Vagina (tissue), 2 donors: Measurements from ENCODE around the gene NEDD9. TPM values are rescaled to one million over a fixed set of nuclear protein-coding genes. Genes with fewer than 3 reads are reported as not detected.

ENCODE experiments used
- DNase-seq, 2 donors: peaks; one replicate each; pipeline ENCODE4 v3.0.0-alpha.2; 2017; ENCODE audit errors: extremely low spot score in 2 of 2
- H3K27ac ChIP-seq: fragments of 200-600 bp; sonication (generic); one replicate; pipeline ENCODE4 v1.5.1; 2019
- H3K27me3 ChIP-seq: fragments of 200-600 bp; sonication (generic); one replicate; pipeline ENCODE4 v1.5.1; 2019
- H3K36me3 ChIP-seq, 2 donors: fragments of 200-600 bp; sonication (generic); one replicate each; pipeline ENCODE4 v1.5.1; 2017 to 2019
- H3K4me1 ChIP-seq: fragments of 200-600 bp; sonication (generic); one replicate; pipeline ENCODE4 v1.5.1; 2019
- H3K4me3 ChIP-seq, 2 donors: fragments of 200-600 bp; sonication (generic); 1 replicate in 1 of 2; 2 replicates in 1 of 2; pipeline ENCODE4 v1.5.1; 2016 to 2019
- H3K9me3 ChIP-seq: fragments of 200-600 bp; sonication (generic); one replicate; pipeline ENCODE4 v1.5.1; 2019
- POLR2A ChIP-seq, 2 donors: fragments of 450-650 bp; IDR thresholded peaks; one replicate each; pipeline ENCODE4 v1.6.1; 2017; ENCODE audit warnings: antibody characterized with exemption in 2 of 2, mild to moderate bottlenecking in 2 of 2, moderate library complexity in 2 of 2
- POLR2AphosphoS5 ChIP-seq, 2 donors: sonication (generic); formaldehyde crosslinking; IDR thresholded peaks; one replicate each; pipeline ENCODE4 v1.9.0; 2017; ENCODE audit warnings: antibody characterized with exemption in 2 of 2, mild to moderate bottlenecking in 2 of 2, low read depth in 1 of 2; ENCODE audit not compliant: insufficient read depth in 1 of 2
- intact Hi-C: fragments of 100-400 bp; cut with DNase I; formaldehyde crosslinking; loops from one replicate; pipeline ENCODE4 v1.15.1; 2023
- total RNA-seq: library from RNA; depleted of rRNA; stranded (reverse); fragments of >200 nt; gene quantifications from one replicate; pipeline ENCODE4 v1.2.3, GENCODE V29; 2016
- TF ChIP-seq, protein P1 (sequence below), 3 experiments: fragments of 450-650 bp in 2 of 3; fragments of 200-600 bp in 1 of 3; sonication (generic) in 1 of 3; IDR thresholded peaks; one replicate each; pipeline ENCODE4 v1.5.1; 2017 to 2019; ENCODE audit warnings: antibody characterized with exemption in 3 of 3, mild to moderate bottlenecking in 2 of 3, moderate library complexity in 2 of 3

NEDD9 gene
- total RNA-seq, 1 donor from 2014 or later = 45.4 TPM

DNA sequence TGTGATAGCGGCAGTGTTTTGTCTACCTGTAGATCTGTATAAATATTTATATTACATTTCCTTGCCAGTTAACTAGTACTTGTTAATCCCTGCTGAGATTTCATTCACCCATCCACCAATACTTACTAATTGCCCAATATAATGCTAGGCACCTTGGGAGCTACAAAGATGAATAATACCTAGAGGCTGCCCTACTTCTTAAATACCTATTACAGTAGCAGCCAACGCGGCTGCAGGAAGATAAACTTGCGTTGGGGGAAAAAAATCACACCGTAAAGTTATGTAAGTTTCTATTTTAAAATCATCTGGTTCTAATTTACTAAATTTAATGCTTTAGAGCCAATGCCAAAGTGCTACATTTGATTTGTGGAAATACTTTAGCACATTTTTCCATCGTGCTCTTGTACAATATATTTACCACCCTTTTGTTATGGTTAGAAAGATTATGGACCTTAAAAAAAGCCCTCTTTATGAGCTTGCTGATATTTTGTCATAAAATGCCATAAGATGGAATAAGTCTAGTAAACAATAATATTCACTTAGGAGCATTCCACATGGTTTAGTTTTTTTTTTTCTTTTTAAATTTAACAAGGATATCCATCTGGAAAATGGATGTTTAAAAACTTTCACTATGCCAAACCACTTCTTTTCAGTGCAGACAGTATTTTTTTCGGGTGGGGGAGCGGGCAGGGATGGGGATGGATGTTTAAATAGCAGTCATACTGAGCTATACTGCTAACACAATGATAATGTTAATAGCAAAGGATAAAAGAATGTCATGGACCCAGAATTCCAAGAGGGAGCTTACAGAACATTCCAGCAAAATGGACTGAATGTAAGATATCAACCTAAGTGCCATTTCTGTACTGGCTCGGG is 13.2 kb upstream of the NEDD9 start:
- Histone ChIP-seq H3K4me3 (no peak overlapping the region), H3K4me1 (peaks cover 26% of the 10 kb centered on the region), H3K36me3 (no peaks in the 10 kb centered on the region), H3K27me3 (no peaks in the 10 kb centered on the region), H3K27ac (peak overlapping the region; percentile 49), H3K9me3 (no peaks in the 10 kb centered on the region)
- TF ChIP-seq POLR2A (IDR thresholded peaks at IDR 0.05) = no peak
- TF ChIP-seq, protein P1, sequence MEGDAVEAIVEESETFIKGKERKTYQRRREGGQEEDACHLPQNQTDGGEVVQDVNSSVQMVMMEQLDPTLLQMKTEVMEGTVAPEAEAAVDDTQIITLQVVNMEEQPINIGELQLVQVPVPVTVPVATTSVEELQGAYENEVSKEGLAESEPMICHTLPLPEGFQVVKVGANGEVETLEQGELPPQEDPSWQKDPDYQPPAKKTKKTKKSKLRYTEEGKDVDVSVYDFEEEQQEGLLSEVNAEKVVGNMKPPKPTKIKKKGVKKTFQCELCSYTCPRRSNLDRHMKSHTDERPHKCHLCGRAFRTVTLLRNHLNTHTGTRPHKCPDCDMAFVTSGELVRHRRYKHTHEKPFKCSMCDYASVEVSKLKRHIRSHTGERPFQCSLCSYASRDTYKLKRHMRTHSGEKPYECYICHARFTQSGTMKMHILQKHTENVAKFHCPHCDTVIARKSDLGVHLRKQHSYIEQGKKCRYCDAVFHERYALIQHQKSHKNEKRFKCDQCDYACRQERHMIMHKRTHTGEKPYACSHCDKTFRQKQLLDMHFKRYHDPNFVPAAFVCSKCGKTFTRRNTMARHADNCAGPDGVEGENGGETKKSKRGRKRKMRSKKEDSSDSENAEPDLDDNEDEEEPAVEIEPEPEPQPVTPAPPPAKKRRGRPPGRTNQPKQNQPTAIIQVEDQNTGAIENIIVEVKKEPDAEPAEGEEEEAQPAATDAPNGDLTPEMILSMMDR (IDR thresholded peaks at IDR 0.05) = no peak
- TF ChIP-seq POLR2AphosphoS5 (IDR thresholded peaks at IDR 0.05; ENCODE audit: insufficient read depth in 1 of 2, low read depth in 1 of 2) = peak in 1 of 2 donors; percentile 43
- intact Hi-C loops = loop anchor here (10.0 kb wide), 1 partner anchor 249 kb away; no protein-coding TSS in a partner anchor
- DNase-seq = no peak

DNA sequence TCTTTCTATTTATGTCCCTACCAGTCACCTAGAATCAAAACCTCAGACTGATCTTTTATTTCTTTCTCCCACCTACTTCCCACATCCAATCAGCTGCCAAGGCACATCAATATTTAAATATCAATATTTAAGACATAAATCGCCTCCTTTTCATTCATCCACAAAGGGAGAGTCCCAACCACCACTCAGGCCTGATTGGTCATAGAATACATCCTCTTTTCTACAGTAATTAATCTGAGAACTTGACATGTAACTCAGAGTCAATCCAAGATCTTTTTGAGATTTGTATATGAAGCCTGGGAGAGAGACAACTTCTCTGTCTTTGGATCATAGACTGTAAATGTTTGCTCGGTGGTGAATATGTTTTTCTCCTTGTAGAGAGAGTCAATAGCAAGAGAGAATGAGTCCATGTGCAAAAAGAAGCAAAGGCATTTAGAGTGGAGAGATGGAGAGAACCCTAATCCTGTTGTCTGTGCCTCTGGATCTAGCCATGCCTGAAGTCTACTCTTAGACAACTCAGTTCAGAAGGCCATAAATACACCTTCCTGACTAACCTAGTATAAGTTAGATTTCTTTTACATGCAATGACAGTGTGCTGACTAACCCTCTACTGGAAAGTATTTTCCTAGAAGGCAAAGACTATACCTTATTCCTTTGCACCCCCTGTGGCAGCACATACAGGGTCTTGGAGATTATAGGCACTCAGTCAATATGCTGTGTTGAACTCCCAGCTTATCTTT is 12.1 kb upstream of the NEDD9 start:
- Histone ChIP-seq H3K27ac (peak overlapping the region; percentile 2), H3K9me3 (no peaks in the 10 kb centered on the region), H3K4me3 (no peak overlapping the region), H3K36me3 (no peaks in the 10 kb centered on the region), H3K27me3 (no peaks in the 10 kb centered on the region), H3K4me1 (peaks cover 26% of the 10 kb centered on the region)
- intact Hi-C loops = loop anchor here (5.0 to 10.0 kb wide), 2 partner anchors 250 to 1808 kb away; no protein-coding TSS in a partner anchor
- DNase-seq = no peak
- no peak for TF ChIP-seq POLR2A (IDR thresholded peaks at IDR 0.05)

DNA sequence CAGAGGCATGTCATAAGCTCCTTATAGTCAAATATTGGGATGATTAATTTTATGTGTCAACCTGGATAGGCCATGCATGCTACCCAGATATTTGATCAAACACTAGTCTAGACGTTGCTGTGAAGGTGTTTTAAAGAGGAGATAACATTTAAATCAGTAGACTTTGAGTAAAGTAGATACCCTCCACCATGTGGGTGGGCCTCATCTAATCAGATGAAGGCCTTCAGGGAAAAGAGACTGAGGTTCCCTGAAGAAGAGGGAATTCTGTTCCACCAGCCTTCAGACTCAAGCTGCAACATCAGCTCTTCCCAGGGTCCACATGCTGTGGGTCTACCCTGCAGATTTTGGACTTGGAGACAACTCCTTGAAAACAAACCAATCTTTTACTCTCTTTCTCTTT is 11.4 kb upstream of the NEDD9 start:
- peaks cover 26% of the 10 kb centered on the region for H3K4me1 ChIP-seq
- no peak overlapping the region for H3K4me3 ChIP-seq
- no peaks in the 10 kb centered on the region for H3K9me3 ChIP-seq
- TF ChIP-seq POLR2AphosphoS5 (IDR thresholded peaks at IDR 0.05; ENCODE audit: insufficient read depth in 1 of 2, low read depth in 1 of 2) (no peak), POLR2A (IDR thresholded peaks at IDR 0.05) (no peak)
- TF ChIP-seq, protein P1 (IDR thresholded peaks at IDR 0.05) = no peak
- no peaks in the 10 kb centered on the region for H3K36me3 ChIP-seq
- DNase-seq = no peak
- no peak overlapping the region for H3K27ac ChIP-seq
- intact Hi-C loops = loop anchor here (5.0 to 10.0 kb wide), 2 partner anchors 251 to 1808 kb away; no protein-coding TSS in a partner anchor
- no peaks in the 10 kb centered on the region for H3K27me3 ChIP-seq

DNA sequence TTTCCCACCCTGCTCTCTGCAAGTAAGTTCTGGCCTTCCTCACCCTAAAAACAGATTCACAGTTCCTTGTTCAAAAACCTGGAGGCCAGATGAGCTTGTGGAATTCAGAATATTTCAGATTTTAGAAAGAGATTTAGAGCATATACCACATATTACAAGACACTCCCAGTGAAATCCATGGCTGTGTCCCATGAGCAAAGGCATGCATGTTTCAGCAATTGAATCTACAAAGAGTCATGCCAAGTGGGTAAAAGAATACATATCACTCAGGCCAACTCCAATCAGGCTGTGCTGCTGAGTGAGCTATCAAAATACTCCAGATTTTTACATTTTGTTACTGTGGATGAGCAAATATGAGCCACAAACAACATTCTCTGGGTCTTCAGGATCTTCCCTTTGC is 10.2 kb upstream of the NEDD9 start:
- TF ChIP-seq, protein P1 (IDR thresholded peaks at IDR 0.05) = no peak
- no peak for TF ChIP-seq POLR2A (IDR thresholded peaks at IDR 0.05)
- no peak for TF ChIP-seq POLR2AphosphoS5 (IDR thresholded peaks at IDR 0.05; ENCODE audit: insufficient read depth in 1 of 2, low read depth in 1 of 2)
- intact Hi-C loops = loop anchor here (5.0 to 10.0 kb wide), 2 partner anchors 252 to 1810 kb away; no protein-coding TSS in a partner anchor
- no peaks in the 10 kb centered on the region for H3K9me3 ChIP-seq
- H3K36me3 ChIP-seq = no peaks in the 10 kb centered on the region
- no peak overlapping the region for H3K27ac ChIP-seq
- peaks cover 26% of the 10 kb centered on the region for H3K4me1 ChIP-seq
- H3K4me3 ChIP-seq = no peak overlapping the region
- DNase-seq = no peak
- no peaks in the 10 kb centered on the region for H3K27me3 ChIP-seq

DNA sequence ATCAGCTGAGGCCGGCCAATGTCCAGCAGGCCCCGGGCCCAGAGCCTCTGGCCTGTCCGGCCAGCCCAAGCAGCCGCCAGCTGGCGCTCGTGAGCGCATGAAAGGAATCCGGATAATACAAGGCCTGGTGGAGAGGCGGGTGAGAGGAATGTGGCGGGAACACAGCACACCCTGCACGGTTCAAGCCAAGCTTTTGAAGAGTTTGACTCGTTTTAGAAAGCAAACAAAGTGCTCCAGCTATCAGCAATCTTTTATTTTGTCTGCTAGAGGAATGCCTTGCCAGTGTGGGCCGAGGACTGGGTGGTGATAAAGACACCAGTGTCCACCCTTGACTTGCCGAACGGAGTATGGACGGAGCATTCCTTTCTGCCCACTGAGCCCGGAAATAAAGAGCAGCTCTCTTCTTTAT is 9.3 kb upstream of the NEDD9 start:
- H3K9me3 ChIP-seq = no peaks in the 10 kb centered on the region
- H3K36me3 ChIP-seq = no peaks in the 10 kb centered on the region
- no peak overlapping the region for H3K4me3 ChIP-seq
- H3K27me3 ChIP-seq = no peaks in the 10 kb centered on the region
- no peak overlapping the region for H3K27ac ChIP-seq
- no peak for DNase-seq
- TF ChIP-seq POLR2A (IDR thresholded peaks at IDR 0.05) (no peak), POLR2AphosphoS5 (IDR thresholded peaks at IDR 0.05; ENCODE audit: insufficient read depth in 1 of 2, low read depth in 1 of 2) (no peak)
- TF ChIP-seq, protein P1 (IDR thresholded peaks at IDR 0.05) = peak in 1 of 3 experiments; percentile 32
- H3K4me1 ChIP-seq = peaks cover 26% of the 10 kb centered on the region
- intact Hi-C loops = loop anchor here (5.0 to 10.0 kb wide), 2 partner anchors 253 to 1811 kb away; no protein-coding TSS in a partner anchor
